Body of pancreas (tissue), 4 donors: ENCODE results near the gene TM2D3. TPM values are rescaled to one million over a fixed set of nuclear protein-coding genes. Genes with fewer than 3 reads are reported as not detected.
"Not testable (repeated sequence)": the region's sequence is repeated elsewhere in the genome, so short reads cannot be mapped to it uniquely, and the experiment has no call there.

Source experiments
- ATAC-seq: fragments of 150-250 bp; one replicate; pipeline ENCODE4 v1.9.1; 2016
- DNase-seq, 4 donors: peaks; one replicate each; pipeline ENCODE4 v3.0.0-alpha.2; 2019
- H3K27ac ChIP-seq, 4 donors: fragments of 200-600 bp; sonication (generic); 1 replicate in 3 of 4; 2 replicates in 1 of 4; pipeline versions ENCODE4 v1.5.1 to v1.6.1; 2016 to 2019; ENCODE audit warnings: mild to moderate bottlenecking in 1 of 4, mixed read lengths in 1 of 4, moderate library complexity in 1 of 4
- H3K27me3 ChIP-seq, 2 donors: fragments of 200-600 bp; sonication (generic); one replicate each; pipeline ENCODE4 v1.6.0; 2016; ENCODE audit warnings: mild to moderate bottlenecking in 1 of 2
- H3K36me3 ChIP-seq, 2 donors: fragments of 200-600 bp; sonication (generic); replicated peaks in 1 of 2; 2 replicates each; pipeline ENCODE4 v1.5.1; 2016; ENCODE audit warnings: low read depth in 2 of 2; ENCODE audit not compliant: insufficient read depth in 1 of 2
- H3K4me1 ChIP-seq: fragments of 200-600 bp; sonication (generic); one replicate; pipeline ENCODE4 v1.6.0; 2016
- H3K4me3 ChIP-seq, 2 donors: fragments of 200-600 bp; sonication (generic); 1 replicate in 1 of 2; 2 replicates in 1 of 2; pipeline ENCODE4 v1.5.1; 2016 to 2019
- H3K9me3 ChIP-seq, 3 donors: fragments of 200-600 bp; sonication (generic); 1 replicate in 2 of 3; 2 replicates in 1 of 3; pipeline ENCODE4 v1.5.1; 2016
- POLR2A ChIP-seq, 3 donors: fragments of 450-650 bp; IDR thresholded peaks; one replicate each; pipeline ENCODE4 v1.6.1; 2016; ENCODE audit warnings: antibody characterized with exemption in 3 of 3, mild to moderate bottlenecking in 2 of 3
- WGBS, 2 donors: methylation state at CpG; one replicate each; pipeline ENCODE4 v1.1.5; 2017; 5-methylcytosine and 5-hydroxymethylcytosine counted together
- intact Hi-C: fragments of 100-400 bp; cut with DNase I; formaldehyde crosslinking; loops from one replicate; pipeline ENCODE4 v1.15.1; 2023
- total RNA-seq, 2 donors: library from RNA; depleted of rRNA; stranded (reverse); fragments of >200 nt; gene quantifications; one replicate each; pipeline ENCODE4 v1.1.0, GENCODE V29; 2016
- TF ChIP-seq, protein P1 (sequence below), 7 experiments: fragments of 450-650 bp in 4 of 7; fragments of 200-600 bp in 3 of 7; sonication (generic) in 3 of 7; IDR thresholded peaks; one replicate each; pipeline ENCODE4 v1.5.1; 2016 to 2019; ENCODE audit warnings: antibody characterized with exemption in 7 of 7

TM2D3 gene
- total RNA-seq, 2 donors from 2014 or later = 28.3 to 30.9 TPM

DNA sequence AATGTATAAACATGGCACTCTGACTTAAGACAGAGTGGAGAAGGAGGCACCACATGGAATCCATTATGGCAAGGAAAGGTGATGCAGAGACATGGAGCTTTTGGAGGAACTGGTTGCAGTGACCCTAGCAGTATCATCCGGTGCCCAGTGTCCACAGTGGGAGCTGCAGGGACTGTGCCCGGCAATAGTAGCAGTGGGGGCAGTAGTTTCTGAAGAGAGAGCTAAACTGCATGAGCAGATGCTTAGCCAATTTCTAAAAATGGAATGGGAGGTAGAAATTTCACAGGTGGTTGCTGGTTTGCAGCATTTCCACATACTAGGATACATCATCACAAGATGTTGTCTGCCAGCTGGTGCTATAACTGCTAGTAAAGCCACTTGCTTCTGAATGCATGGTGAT is 7.8 kb upstream of the TM2D3 start:
- DNase-seq (no peak), ATAC-seq (no peak)
- 97 to 100% methylated on average over 2 of the region's 2 CpGs for WGBS, 2 donors
- Histone ChIP-seq H3K9me3 (no peaks in the 10 kb centered on the region), H3K27me3 (no peaks in the 10 kb centered on the region), H3K36me3 (no peaks in the 10 kb centered on the region), H3K4me1 (no peaks in the 10 kb centered on the region), H3K27ac (no peak overlapping the region), H3K4me3 (no peak overlapping the region)
- TF ChIP-seq, protein P1, sequence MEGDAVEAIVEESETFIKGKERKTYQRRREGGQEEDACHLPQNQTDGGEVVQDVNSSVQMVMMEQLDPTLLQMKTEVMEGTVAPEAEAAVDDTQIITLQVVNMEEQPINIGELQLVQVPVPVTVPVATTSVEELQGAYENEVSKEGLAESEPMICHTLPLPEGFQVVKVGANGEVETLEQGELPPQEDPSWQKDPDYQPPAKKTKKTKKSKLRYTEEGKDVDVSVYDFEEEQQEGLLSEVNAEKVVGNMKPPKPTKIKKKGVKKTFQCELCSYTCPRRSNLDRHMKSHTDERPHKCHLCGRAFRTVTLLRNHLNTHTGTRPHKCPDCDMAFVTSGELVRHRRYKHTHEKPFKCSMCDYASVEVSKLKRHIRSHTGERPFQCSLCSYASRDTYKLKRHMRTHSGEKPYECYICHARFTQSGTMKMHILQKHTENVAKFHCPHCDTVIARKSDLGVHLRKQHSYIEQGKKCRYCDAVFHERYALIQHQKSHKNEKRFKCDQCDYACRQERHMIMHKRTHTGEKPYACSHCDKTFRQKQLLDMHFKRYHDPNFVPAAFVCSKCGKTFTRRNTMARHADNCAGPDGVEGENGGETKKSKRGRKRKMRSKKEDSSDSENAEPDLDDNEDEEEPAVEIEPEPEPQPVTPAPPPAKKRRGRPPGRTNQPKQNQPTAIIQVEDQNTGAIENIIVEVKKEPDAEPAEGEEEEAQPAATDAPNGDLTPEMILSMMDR (IDR thresholded peaks at IDR 0.05) = no peak
- TF ChIP-seq POLR2A (IDR thresholded peaks at IDR 0.05) = no peak
- intact Hi-C loops = no loop called here

DNA sequence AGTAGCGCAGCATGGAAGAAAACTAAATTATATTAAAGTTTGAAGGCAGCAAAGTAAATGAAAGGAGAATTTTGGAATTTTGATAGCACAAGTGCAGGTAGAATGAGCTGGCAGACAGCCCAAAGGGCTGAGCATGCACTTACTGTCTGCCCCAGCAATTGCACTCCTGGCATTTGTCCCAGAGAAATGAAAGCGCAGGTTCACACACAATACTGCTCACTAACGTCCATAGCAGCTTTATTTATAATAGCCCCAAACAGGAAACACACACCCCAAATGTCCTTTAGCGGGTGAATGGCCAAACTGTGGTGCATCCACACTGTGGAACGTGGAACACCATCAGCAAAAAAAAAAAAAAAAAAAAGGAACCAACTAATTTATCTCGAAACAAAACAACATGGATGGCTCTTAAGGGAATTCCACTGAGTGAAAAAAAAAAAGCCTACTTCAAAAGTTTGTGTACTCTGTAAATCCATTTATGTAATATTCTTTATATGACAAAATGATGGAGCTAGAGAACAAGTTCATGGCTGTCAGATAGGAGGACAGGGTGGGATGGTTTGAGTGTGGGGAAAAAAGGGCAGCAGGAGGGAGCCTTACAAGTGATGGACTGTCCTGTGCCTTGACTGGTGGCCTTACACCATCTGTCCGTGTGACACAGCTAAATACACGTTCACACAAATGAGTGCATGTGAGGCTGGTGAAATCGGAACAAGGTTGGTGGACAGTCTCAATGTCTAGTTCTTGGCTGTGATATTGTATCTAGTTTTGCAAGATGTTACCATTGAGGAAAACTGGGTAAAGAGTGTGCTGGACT is 6.0 kb upstream of the TM2D3 start:
- WGBS, 2 donors = 60 to 75% methylated on average over 9 of the region's 9 CpGs
- DNase-seq = peak in 3 of 4 donors; percentile 46 to 58 (median 55)
- intact Hi-C loops = no loop called here
- no peak overlapping the region for H3K27ac ChIP-seq
- H3K27me3 ChIP-seq = no peaks in the 10 kb centered on the region
- H3K4me3 ChIP-seq = no peak overlapping the region
- no peaks in the 10 kb centered on the region for H3K36me3 ChIP-seq
- ATAC-seq = no peak
- peaks cover 2% of the 10 kb centered on the region for H3K4me1 ChIP-seq
- no peaks in the 10 kb centered on the region for H3K9me3 ChIP-seq
- no peak for TF ChIP-seq POLR2A (IDR thresholded peaks at IDR 0.05)
- TF ChIP-seq, protein P1 (IDR thresholded peaks at IDR 0.05) = no peak

- no peak overlapping the region for H3K27ac ChIP-seq
- no peak for DNase-seq
- no peak for ATAC-seq
- intact Hi-C loops = no loop called here
- no peaks in the 10 kb centered on the region for H3K27me3 ChIP-seq
- H3K9me3 ChIP-seq = no peaks in the 10 kb centered on the region
- H3K36me3 ChIP-seq = no peaks in the 10 kb centered on the region
- WGBS, 2 donors = 92 to 96% methylated on average over 6 to 10 of the region's 10 CpGs
- H3K4me3 ChIP-seq = no peak overlapping the region
- no peak for TF ChIP-seq POLR2A (IDR thresholded peaks at IDR 0.05)
- TF ChIP-seq, protein P1 (IDR thresholded peaks at IDR 0.05) = no peak
- H3K4me1 ChIP-seq = peaks cover 6% of the 10 kb centered on the region
Measured at GRCh38 chr15:101657171-101657570, 5.0 kb upstream of the TM2D3 start.

DNA sequence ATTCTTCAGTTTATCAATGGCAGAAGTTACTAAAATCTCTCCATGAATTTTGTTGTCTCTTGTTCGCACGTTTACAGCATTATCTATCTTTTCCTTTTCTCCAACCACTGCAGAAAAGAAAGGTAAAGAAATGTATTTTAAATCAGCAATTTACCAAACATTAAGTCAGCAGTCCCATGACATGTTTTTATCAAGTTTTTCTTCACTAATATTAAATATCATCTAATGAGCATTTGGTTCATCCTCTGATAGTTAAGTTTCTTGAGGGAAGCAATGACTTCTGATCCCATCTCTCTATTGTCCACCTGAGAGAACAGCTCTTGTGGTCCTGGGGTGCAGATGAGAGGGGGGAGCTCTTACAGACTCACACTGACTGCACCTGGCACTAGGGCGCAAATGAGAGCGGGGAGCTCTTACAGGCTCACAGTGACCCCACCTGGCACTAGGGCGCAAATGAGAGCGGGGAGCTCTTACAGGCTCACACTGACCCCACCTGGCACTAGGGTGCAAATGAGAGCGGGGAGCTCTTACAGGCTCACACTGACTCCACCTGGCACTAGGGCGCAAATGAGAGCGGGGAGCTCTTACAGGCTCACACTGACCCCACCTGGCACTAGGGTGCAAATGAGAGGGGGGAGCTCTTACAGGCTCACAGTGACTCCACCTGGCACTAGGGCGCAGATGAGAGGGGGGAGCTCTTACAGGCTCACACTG is 2.6 kb upstream of the TM2D3 start:
- H3K27ac ChIP-seq, ATAC-seq, intact Hi-C loops, DNase-seq, H3K36me3 ChIP-seq, H3K4me3 ChIP-seq, H3K9me3 ChIP-seq, H3K27me3 ChIP-seq: not testable (repeated sequence)
- WGBS, 2 donors = 83 to 87% methylated on average over 4 to 10 of the region's 10 CpGs
- peaks cover 22% of the 10 kb centered on the region for H3K4me1 ChIP-seq

GRCh38 chr15:101654171-101654570 is 2.0 kb upstream of the TM2D3 start:
- Histone ChIP-seq H3K4me3 (no peak overlapping the region), H3K27me3 (no peaks in the 10 kb centered on the region), H3K4me1 (peaks cover 28% of the 10 kb centered on the region), H3K9me3 (no peaks in the 10 kb centered on the region), H3K36me3 (no peaks in the 10 kb centered on the region), H3K27ac (no peak overlapping the region)
- ATAC-seq = no peak
- DNase-seq = no peak
- 61 to 69% methylated on average over 8 of the region's 8 CpGs for WGBS, 2 donors
- no peak for TF ChIP-seq POLR2A (IDR thresholded peaks at IDR 0.05)
- TF ChIP-seq, protein P1 (IDR thresholded peaks at IDR 0.05) = no peak
- intact Hi-C loops = no loop called here
